ENCODE data around the gene ZFP90. TPM values are rescaled to one million over a fixed set of nuclear protein-coding genes. Genes with fewer than 3 reads are reported as not detected.

The ZFP90 gene
- total RNA-seq, 2 donors from 2014 or later: 20.4 to 33.2 TPM

- H3K9me3 ChIP-seq (ENCODE audit: control insufficient read depth, low read length): peaks cover 100% of the 10 kb centered on the region
- WGBS, 2 experiments (ENCODE audit: insufficient coverage in 1 of 2, insufficient read length in 1 of 2): 95 to 97% methylated on average over 6 to 8 of the region's 9 CpGs
- no peak overlapping the region for H3K27ac Mint-ChIP-seq
Observed at GRCh38 chr16:68564382-68564985, 25.4 kb downstream of the ZFP90 start.

GRCh38 chr16:68574479-68574878, 35.4 kb downstream of the ZFP90 start:
- peaks cover 3% of the 10 kb centered on the region for H3K27me3 Mint-ChIP-seq (ENCODE audit: insufficient read depth)
- Histone ChIP-seq H3K4me3 (ENCODE audit: low read length) (no peak overlapping the region), H3K36me3 (ENCODE audit: control insufficient read depth, insufficient read depth, low read length) (no peaks in the 10 kb centered on the region), H3K9ac (ENCODE audit: extremely low read depth, low read length, poor library complexity, severe bottlenecking) (no peak overlapping the region), H3K4me1 (ENCODE audit: control insufficient read depth, insufficient read depth, low read length) (no peaks in the 10 kb centered on the region), H3K27me3 (ENCODE audit: control insufficient read depth, insufficient read depth, low read length, poor library complexity, severe bottlenecking) (no peaks in the 10 kb centered on the region), H3K27ac (ENCODE audit: low read depth, low read length) (no peak overlapping the region), H3K9me3 (ENCODE audit: control insufficient read depth, low read length) (peaks cover 94% of the 10 kb centered on the region)
- H3K4me3 Mint-ChIP-seq: no peak overlapping the region
- WGBS, 2 experiments (ENCODE audit: insufficient coverage in 1 of 2, insufficient read length in 1 of 2): 96 to 98% methylated on average over 3 of the region's 3 CpGs
- DNase-seq: no peak
- peaks cover 2% of the 10 kb centered on the region for H3K4me1 Mint-ChIP-seq
- no peak for TF ChIP-seq CTCF (conservative IDR thresholded peaks at IDR 0.05)
- peaks cover 44% of the 10 kb centered on the region for H3K36me3 Mint-ChIP-seq (ENCODE audit: low read depth)
- H3K27ac Mint-ChIP-seq: no peak overlapping the region
- peaks cover 89% of the 10 kb centered on the region for H3K9me3 Mint-ChIP-seq

More at GRCh38 chr16:68564382-68564985, 25.4 kb downstream of the ZFP90 start:
- no peaks in the 10 kb centered on the region for H3K27me3 ChIP-seq (ENCODE audit: control insufficient read depth, insufficient read depth, low read length, poor library complexity, severe bottlenecking)
- no peaks in the 10 kb centered on the region for H3K27me3 Mint-ChIP-seq (ENCODE audit: insufficient read depth)
- no peaks in the 10 kb centered on the region for H3K4me1 ChIP-seq (ENCODE audit: control insufficient read depth, insufficient read depth, low read length)
- no peak for DNase-seq
- peaks cover 51% of the 10 kb centered on the region for H3K36me3 ChIP-seq (ENCODE audit: control insufficient read depth, insufficient read depth, low read length)
- no peak overlapping the region for H3K9ac ChIP-seq (ENCODE audit: extremely low read depth, low read length, poor library complexity, severe bottlenecking)
- H3K9me3 Mint-ChIP-seq: peaks cover 100% of the 10 kb centered on the region
- no peak overlapping the region for H3K27ac ChIP-seq (ENCODE audit: low read depth, low read length)
- TF ChIP-seq CTCF (conservative IDR thresholded peaks at IDR 0.05): no peak
- peak overlapping the region; percentile 71 for H3K4me3 ChIP-seq (ENCODE audit: low read length)
- H3K4me3 Mint-ChIP-seq: no peak overlapping the region
- peaks cover 79% of the 10 kb centered on the region for H3K36me3 Mint-ChIP-seq (ENCODE audit: low read depth)
- H3K4me1 Mint-ChIP-seq: no peaks in the 10 kb centered on the region

GRCh38 chr16:68575082-68575481, 36.0 kb downstream of the ZFP90 start:
- no peak for TF ChIP-seq CTCF (conservative IDR thresholded peaks at IDR 0.05)
- Mint-ChIP-seq H3K9me3 (peaks cover 83% of the 10 kb centered on the region), H3K4me1 (peaks cover 2% of the 10 kb centered on the region), H3K36me3 (ENCODE audit: low read depth) (peaks cover 38% of the 10 kb centered on the region), H3K27ac (no peak overlapping the region), H3K27me3 (ENCODE audit: insufficient read depth) (peaks cover 3% of the 10 kb centered on the region), H3K4me3 (no peak overlapping the region)
- peak overlapping the region; percentile 63 for H3K4me3 ChIP-seq (ENCODE audit: low read length)
- 96% methylated on average over 3 of the region's 3 CpGs; no CpG with 5 or more reads in 1 of the 2 experiments for WGBS, 2 experiments (ENCODE audit: insufficient coverage in 1 of 2, insufficient read length in 1 of 2)
- H3K9ac ChIP-seq (ENCODE audit: extremely low read depth, low read length, poor library complexity, severe bottlenecking): no peak overlapping the region
- H3K4me1 ChIP-seq (ENCODE audit: control insufficient read depth, insufficient read depth, low read length): no peaks in the 10 kb centered on the region
- peak; percentile 20 for DNase-seq
- no peaks in the 10 kb centered on the region for H3K27me3 ChIP-seq (ENCODE audit: control insufficient read depth, insufficient read depth, low read length, poor library complexity, severe bottlenecking)
- H3K9me3 ChIP-seq (ENCODE audit: control insufficient read depth, low read length): peaks cover 90% of the 10 kb centered on the region
- no peak overlapping the region for H3K27ac ChIP-seq (ENCODE audit: low read depth, low read length)
- no peaks in the 10 kb centered on the region for H3K36me3 ChIP-seq (ENCODE audit: control insufficient read depth, insufficient read depth, low read length)

Data from endodermal cell (in vitro differentiated cells).